GM08714 (cell line): ENCODE results near the gene TXNDC8.
"Not testable (repeated sequence)": the region's sequence is repeated elsewhere in the genome, so short reads cannot be mapped to it uniquely, and the experiment has no call there.

Source experiments
- H3K4me3 ChIP-seq: fragments of 200-500 bp; sonication (Bioruptor generic); 2 replicates; pipeline ENCODE4 v1.5.1; 2014; ENCODE audit warnings: mild to moderate bottlenecking, low read length, inconsistent platforms
- ZNF274 ChIP-seq: IDR thresholded peaks from 2 replicates; pipeline ENCODE4 v1.6.1; 2012; ENCODE audit warnings: mild to moderate bottlenecking, low read depth, low read length

The TXNDC8 gene

DNA sequence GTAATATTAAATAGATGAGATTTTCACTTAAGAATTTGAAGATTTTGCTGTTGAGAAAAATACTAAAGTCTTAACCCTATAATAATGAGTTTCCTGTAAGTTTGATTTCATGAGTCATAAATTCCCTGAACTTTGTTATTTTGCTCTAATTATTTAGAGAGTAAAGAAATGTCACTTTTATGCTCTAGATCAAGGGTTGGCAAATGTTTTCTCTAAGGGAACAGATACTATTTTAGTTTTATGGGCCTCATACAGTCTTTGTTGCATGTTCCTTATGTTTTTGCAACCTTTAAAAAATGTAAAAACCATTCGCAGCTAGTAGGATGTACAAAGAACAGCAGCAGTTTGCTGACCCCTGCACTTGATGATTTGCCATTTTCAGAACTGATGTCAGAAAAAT, 480 bp upstream of the TXNDC8 start:
- no peak for TF ChIP-seq ZNF274
- no peak overlapping the region for H3K4me3 ChIP-seq

DNA sequence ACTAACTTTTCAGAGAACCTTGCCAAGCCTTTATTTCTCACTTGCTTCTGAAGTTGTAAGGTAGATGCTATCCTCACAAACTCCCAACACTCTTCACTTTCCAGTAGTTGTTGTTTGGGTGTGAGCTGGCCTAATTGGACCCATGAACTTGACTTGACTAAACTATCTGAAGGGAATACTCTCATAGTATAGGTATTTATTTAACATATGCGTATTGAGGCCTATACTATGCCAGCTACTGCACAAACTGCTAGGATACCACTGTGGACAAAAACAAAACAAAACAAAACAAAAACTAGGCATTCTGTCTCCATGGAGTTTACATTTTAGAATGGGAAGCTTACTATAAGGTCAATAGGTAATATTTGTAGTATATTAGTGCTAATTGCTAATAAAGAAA, 1.3 kb downstream of the TXNDC8 start:
- no peak for TF ChIP-seq ZNF274
- H3K4me3 ChIP-seq = no peak overlapping the region

DNA sequence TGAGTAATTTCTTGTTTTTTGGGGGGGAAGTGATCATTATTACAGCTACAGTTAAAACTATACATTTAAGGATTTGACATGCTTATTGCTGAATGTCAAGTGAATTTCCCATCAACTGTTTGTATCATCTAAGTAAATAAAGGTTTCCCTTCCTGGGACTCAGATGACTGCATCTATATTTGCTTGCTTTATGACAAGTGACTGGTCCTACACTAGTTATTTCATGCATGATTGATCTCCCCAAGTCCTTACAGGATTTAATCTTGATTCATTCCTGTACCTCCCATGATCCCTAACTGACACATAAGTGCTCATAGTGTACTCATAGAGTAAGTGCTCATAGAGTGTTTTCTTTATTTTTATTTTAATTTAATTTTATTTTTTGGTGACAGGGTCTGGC, 2.8 kb downstream of the TXNDC8 start:
- H3K4me3 ChIP-seq = no peak overlapping the region
- TF ChIP-seq ZNF274 = no peak

DNA sequence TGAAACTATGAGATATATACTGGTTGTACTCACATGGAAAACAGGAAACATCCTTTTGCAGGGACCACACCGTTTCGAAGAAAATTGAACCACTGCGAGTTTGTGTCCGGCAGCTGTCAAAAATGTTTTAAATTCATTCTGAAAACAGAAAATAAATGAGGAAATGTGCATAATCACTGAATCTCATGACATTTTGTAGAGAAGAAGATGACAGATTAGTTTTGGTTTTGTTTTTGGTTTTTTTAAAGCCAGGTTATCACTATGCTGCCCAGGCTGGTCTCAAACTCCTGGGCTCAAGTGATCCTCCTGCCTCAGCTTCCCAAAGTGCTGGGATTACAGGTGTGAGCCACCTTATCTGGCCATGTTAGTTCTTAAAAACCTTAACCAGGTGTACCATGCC, 3.5 kb downstream of the TXNDC8 start:
- H3K4me3 ChIP-seq = no peak overlapping the region; the same call in 1 of the 2 replicates
- TF ChIP-seq ZNF274 = no peak

DNA sequence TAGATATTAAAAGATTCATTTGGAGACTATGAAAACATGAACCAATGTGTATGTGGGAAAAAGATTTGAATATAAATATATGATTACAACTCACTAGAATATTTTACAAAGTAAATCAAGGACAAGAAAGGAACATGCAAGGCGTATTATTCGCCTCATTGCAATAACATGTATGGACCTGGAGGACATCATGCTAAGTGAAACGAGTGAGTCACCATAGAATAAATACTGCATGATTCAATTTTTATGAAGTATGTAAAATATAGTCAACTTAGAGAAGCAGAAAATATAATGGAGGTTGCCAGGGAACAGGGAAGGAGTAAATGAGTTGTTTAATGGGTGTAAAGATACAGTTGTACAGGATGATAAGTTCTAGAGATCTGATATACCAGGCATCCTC, 4.9 kb downstream of the TXNDC8 start:
- no peak overlapping the region for H3K4me3 ChIP-seq
- TF ChIP-seq ZNF274 = no peak

DNA sequence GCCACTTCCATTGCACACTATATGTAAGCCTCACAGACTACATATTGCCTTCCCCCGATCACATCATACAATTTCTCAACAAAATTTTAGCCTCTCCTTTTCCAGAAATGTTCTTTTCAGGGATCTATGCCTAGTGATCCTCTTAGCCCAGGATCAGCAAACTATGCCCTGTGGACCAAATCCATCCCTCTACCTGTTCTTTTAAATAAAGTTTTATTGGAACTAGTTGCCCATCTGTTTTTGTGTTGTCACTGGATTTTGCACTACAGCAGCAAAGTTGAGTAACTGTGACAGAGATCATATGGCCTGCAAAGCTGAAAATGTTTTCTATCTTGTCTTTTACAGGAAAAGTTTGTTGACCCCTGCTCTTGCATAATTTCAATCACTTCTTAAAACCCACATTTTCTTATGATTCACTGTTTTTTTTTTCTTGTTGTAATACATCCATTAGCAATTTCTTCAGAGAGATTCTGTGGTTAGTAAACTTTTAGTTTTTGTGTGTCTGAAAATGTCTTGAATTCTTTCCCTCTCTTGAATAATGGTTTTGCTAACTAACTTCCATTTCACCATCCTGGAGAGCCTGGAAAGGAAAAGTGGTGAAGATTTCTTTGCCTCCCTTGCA, 7.1 kb downstream of the TXNDC8 start:
- TF ChIP-seq ZNF274 = no peak
- H3K4me3 ChIP-seq = no peak overlapping the region

DNA sequence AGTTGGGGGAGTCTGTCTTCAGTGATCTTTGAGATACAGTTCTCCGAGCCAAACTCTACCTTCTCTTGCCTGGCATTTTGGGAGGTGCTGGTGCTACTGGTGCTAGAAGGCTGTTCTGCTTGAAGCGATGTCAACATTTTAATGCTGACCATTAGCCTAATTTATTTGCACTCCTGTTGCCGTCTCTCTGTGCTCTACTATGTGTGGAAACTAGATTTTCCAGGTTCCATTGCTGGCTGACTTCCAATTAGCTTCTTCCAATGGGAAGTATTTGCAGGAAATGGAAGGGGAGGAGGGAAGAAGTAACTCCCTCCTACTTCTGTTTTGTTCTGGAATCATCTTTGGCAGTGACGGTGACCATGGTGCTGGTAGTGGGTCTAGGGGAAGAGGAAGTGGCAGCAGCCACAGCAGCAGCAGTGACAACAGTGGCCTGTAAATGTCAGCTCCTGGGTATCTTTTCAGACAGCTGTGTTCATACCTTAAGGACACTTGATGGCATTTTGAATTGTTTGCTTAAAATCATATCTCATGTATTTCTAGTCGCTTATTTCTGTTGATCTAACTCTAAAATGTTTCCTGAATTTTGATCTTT, 7.9 kb downstream of the TXNDC8 start:
- TF ChIP-seq ZNF274 = no peak
- no peak overlapping the region for H3K4me3 ChIP-seq

DNA sequence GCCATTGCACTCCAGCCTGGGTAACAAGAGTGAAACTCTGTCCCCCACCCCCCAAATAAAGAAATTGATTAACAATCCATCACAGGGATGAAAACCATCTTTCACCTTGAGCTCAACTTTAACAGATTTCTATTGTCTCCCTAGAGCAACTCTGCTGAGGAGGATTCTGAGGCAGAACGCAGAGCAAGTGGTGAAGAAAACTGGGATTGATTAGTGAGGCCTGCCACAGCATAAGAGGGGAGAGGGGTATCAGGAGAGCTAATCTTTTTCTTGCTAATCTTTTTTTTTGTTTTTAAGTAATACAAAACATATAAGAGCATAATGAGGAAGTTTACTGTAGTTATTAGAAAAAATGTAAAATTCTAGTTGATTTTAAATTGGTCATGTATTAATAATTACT, 8.9 kb downstream of the TXNDC8 start:
- TF ChIP-seq ZNF274 = no peak
- no peak overlapping the region for H3K4me3 ChIP-seq

DNA sequence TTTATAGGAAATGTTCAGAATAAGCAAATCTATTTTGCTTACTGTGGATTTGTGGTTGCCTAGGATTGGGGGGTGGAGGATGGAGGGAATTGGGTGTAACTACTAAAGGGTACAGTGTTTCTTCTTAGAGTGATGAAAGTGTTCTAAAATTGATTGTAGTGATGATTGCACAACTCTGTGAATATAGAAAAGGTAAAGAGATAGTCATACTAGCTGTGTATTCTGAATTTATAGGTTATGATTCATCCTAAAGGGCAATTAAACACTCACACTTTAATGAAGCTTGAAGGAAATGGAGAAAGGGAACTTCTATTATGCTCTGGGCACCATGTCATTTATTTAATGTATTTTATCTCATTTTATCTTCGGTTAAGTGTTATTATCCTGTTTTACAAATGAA, 9.9 kb downstream of the TXNDC8 start:
- no peak overlapping the region for H3K4me3 ChIP-seq
- TF ChIP-seq ZNF274 = no peak

DNA sequence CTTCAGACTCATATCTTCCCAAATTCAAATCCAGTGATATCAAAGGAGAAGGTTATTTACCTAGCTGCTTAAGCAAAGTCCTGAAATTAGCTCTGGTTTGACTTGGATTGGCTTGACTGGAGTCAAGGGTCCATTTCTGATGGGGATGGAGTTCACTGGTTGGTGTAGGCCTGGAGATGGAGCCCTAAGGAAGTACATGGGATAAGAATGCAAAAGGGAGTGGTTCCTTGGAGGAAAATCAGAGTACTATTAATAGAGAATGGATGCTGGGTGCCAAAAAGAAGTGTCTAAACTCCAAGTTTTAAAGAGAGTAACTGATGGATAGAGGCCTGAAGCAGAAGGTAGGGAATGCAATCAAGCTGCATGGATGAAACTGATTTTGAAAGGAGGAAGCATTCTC, 13.8 kb downstream of the TXNDC8 start:
- H3K4me3 ChIP-seq = no peak overlapping the region
- TF ChIP-seq ZNF274 = no peak

DNA sequence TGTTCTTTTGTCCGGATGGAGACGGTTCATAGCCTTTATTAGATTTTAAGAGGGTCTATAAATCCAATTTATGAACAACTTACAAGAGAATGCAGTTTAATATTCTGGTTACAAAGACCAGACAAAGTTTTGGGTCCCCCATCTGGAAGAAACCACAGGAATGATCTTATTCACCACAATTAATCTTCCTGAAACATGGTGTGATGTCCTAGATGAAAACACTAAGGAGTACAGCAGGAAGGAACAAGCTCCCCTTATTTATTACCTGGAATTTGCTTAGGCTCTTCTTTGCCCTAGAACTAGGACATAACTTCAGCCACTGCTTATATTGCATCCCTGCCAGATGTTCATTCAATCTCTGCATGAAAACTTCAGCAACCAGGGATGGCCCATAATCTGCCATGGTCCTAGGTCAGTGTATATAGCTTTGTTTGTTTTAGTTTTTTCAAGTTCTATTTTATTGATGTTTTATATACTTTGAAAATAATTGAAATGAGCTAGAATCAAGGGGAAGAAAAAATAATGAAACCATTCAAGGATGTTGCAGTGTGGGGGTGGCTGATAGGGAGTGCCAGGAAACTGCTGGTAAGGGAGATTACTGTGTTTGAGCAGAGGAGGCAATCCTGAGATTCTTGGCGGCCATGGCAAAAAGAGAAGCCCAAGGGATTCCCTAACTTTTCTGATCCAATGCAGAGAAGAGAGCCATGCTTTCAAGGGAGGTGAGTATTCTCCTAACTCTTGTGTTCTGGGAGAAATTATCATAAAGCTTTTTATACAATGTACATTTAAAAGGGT, 16.8 kb downstream of the TXNDC8 start:
- H3K4me3 ChIP-seq = no peak overlapping the region
- no peak for TF ChIP-seq ZNF274

DNA sequence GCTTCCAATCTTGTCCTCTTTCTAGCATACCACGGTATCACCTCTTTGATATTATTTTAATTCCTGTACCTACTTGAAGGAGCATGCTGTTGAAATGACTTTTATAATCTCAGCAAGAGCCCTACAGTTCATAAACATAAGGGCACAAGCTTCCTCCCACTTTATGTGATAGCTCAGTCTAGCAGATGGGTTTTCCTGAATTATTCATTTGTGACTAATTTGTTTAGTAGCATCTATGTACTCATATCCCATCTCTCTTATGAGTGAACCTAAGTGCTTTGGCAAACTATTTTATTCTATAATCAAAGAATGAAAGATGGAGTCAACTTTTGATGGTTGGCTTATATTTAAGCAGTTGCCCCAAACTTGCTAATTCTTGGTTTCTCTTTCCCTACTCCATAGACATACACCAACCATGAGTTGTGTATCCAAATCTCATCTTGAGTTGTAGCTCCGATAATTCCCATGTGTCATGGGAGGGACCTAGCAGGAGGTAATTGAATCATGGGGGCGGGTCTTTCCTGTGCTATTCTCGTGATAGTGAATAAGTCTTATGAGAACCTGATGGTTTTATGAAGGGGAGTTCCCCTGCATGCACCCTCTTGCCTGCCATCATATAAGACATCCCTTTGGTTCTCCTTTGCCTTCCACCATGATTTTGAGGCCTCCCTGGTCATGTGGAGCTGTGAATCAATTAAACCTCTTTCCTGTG, 17.7 kb downstream of the TXNDC8 start:
- TF ChIP-seq ZNF274 = no peak
- no peak overlapping the region for H3K4me3 ChIP-seq

DNA sequence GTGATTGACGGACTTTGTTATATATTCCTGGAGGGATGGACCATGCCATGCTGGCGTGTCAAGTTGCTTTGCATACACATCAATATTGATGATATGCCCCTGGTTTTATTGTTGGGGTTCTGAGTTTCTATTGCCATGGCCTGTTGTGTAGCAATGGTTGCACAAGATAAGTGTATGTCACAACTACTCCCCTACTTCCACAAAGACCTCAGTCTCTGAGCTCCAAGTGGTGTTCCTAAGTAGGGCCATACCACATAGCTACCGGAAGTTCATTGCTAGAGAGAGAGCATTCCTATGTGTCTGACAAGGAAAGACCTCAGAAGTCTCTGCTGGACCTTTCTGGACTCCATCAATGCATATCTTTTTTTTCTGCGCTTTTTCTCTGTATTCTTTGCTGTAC, 19.8 kb downstream of the TXNDC8 start:
- no peak for TF ChIP-seq ZNF274

DNA sequence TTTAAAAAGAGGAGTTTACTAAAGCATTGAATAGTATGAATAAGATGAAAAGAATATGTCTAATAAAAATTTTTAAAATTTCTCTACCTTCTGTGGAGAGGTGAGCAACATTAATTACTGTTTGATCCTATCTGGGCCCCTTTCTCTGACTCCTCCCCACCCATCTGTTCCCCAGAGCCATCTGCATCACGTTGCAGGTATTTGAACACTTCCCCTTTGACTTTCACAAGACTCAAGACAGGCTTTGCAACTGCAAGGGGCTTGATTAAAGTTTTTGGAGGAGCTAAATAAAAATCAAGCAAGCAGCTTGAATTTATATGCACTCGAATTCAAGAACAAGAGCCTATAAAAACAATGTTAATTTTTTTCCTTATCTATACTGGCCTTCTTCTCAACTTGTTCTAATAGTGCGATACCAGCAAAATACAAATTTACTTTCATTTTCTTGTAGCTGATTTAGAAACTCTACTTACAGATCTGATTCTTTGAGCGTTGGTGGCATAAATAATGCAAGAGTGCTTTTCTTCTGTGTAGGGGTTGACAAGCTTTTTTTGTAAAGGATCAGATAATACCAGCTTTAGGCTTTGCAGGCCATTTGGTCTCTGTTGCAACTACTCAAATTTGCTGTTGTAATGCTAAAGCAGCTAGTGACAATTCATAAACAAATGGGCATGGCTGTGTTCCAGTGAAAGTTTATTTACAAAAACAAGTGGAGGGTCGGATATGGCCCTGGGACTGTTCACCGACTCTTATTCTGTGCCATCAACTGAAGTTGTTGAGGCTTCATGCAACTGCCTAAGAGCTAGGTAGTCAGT, 21.2 kb downstream of the TXNDC8 start:
- TF ChIP-seq ZNF274 = no peak
- H3K4me3 ChIP-seq = no peak overlapping the region

More for the DNA sequence above, 19.8 kb downstream of the TXNDC8 start:
- no peak overlapping the region for H3K4me3 ChIP-seq

DNA sequence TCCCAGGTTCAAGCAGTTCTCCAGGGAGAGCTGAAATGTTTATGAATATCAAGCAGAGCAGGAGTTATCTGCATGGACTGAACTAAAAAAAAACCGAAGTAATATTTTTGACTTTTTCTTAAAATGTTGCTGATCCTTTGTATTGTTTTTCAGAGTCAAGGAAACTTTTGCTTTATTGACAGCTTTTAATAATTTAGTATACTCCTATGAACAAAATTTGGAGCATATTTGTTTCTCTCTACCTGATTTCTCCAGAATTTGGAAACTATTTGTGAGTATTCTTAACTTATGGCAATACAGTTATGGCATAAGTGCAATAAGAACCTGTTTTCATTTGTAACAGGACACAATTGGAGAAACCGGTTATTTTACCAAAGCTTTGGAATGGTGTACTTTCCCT, 25.7 kb downstream of the TXNDC8 start:
- not testable (repeated sequence) for H3K4me3 ChIP-seq
